ENCODE measurements around the gene CCDC178. TPM values are rescaled to one million over a fixed set of nuclear protein-coding genes. Genes with fewer than 3 reads are reported as not detected.

The CCDC178 gene
- total RNA-seq, 1 donor: not detected

GRCh38 chr18:32922951-32923430 lies 517.5 kb downstream of the CCDC178 start:
- DNase-seq (ENCODE audit: low read depth in 2 of 3, low spot score in 2 of 3): peak in 2 of 3 donors; percentile 52 to 85

GRCh38 chr18:32920796-32921787 lies 519.4 kb downstream of the CCDC178 start:
- DNase-seq (ENCODE audit: low read depth in 2 of 3, low spot score in 2 of 3): no peak

GRCh38 chr18:32919799-32920198 lies 520.7 kb downstream of the CCDC178 start:
- DNase-seq (ENCODE audit: low read depth in 2 of 3, low spot score in 2 of 3): peak in 2 of 3 donors; percentile 67 to 75

GRCh38 chr18:32918692-32919250 lies 521.8 kb downstream of the CCDC178 start:
- no peak for DNase-seq (ENCODE audit: low read depth in 2 of 3, low spot score in 2 of 3)

- no peak for DNase-seq (ENCODE audit: low read depth in 2 of 3, low spot score in 2 of 3)
Observed at GRCh38 chr18:32915516-32915915, 525.0 kb downstream of the CCDC178 start.

- DNase-seq (ENCODE audit: low read depth in 2 of 3, low spot score in 2 of 3): no peak
Observed at GRCh38 chr18:32911660-32912284, 528.7 kb downstream of the CCDC178 start.

GRCh38 chr18:32910694-32911296 lies 529.7 kb downstream of the CCDC178 start:
- no peak for DNase-seq (ENCODE audit: low read depth in 2 of 3, low spot score in 2 of 3)

- DNase-seq (ENCODE audit: low read depth in 2 of 3, low spot score in 2 of 3): no peak
Observed at GRCh38 chr18:32909798-32910561, 530.5 kb downstream of the CCDC178 start.

- no peak for DNase-seq (ENCODE audit: low read depth in 2 of 3, low spot score in 2 of 3)
Observed at GRCh38 chr18:32908424-32908805, 532.1 kb downstream of the CCDC178 start.

GRCh38 chr18:32907648-32908423 lies 532.7 kb downstream of the CCDC178 start:
- DNase-seq (ENCODE audit: low read depth in 2 of 3, low spot score in 2 of 3): no peak

- no peak for DNase-seq (ENCODE audit: low read depth in 2 of 3, low spot score in 2 of 3)
Observed at GRCh38 chr18:32907311-32907585, 533.3 kb downstream of the CCDC178 start.

- DNase-seq (ENCODE audit: low read depth in 2 of 3, low spot score in 2 of 3): no peak
Observed at GRCh38 chr18:32906506-32907310, 533.8 kb downstream of the CCDC178 start.

GRCh38 chr18:32905651-32906050 lies 534.9 kb downstream of the CCDC178 start:
- DNase-seq (ENCODE audit: low read depth in 2 of 3, low spot score in 2 of 3): no peak

GRCh38 chr18:32902568-32903330 lies 537.8 kb downstream of the CCDC178 start:
- no peak for DNase-seq (ENCODE audit: low read depth in 2 of 3, low spot score in 2 of 3)

GRCh38 chr18:32899819-32900218 lies 540.7 kb downstream of the CCDC178 start:
- no peak for DNase-seq (ENCODE audit: low read depth in 2 of 3, low spot score in 2 of 3)

- DNase-seq (ENCODE audit: low read depth in 2 of 3, low spot score in 2 of 3): no peak
Observed at GRCh38 chr18:32896776-32897547, 543.6 kb downstream of the CCDC178 start.

GRCh38 chr18:32893915-32894314 lies 546.6 kb downstream of the CCDC178 start:
- DNase-seq (ENCODE audit: low read depth in 2 of 3, low spot score in 2 of 3): no peak

Data from hematopoietic multipotent progenitor cell (in vitro differentiated cells).